GM19099 (cell line): ENCODE results near the gene CENPS.

Experiments
- POLR2A ChIP-seq: IDR thresholded peaks from 3 replicates; pipeline ENCODE4 v1.6.1; 2011; ENCODE audit warnings: low read depth; ENCODE audit not compliant: insufficient read length; ENCODE audit errors: extremely low read depth

The CENPS gene

GRCh38 chr1:10438677-10439163, 8.5 kb downstream of the CENPS start:
- no peak for TF ChIP-seq POLR2A

- TF ChIP-seq POLR2A = no peak
Observed at GRCh38 chr1:10440305-10440704, 10.1 kb downstream of the CENPS start.

GRCh38 chr1:10440794-10441193, 10.6 kb downstream of the CENPS start:
- no peak for TF ChIP-seq POLR2A

- TF ChIP-seq POLR2A = no peak
Observed at GRCh38 chr1:10444248-10444647, 14.0 kb downstream of the CENPS start.

- TF ChIP-seq POLR2A = no peak
Observed at GRCh38 chr1:10444795-10445397, 14.7 kb downstream of the CENPS start.

- TF ChIP-seq POLR2A = no peak
Observed at GRCh38 chr1:10446790-10447422, 16.7 kb downstream of the CENPS start.

- no peak for TF ChIP-seq POLR2A
Observed at GRCh38 chr1:10449751-10450150, 19.5 kb downstream of the CENPS start, which contains the start of gene CORT. Gene CORT, plus strand, starts transcription at chr1:10450031. Its CDS starts 193 bp downstream, at chr1:10450224.

GRCh38 chr1:10450156-10450814, 20.1 kb downstream of the CENPS start:
- no peak for TF ChIP-seq POLR2A

GRCh38 chr1:10450836-10451235, 20.6 kb downstream of the CENPS start:
- no peak for TF ChIP-seq POLR2A

GRCh38 chr1:10451287-10451686, 21.1 kb downstream of the CENPS start:
- no peak for TF ChIP-seq POLR2A

- no peak for TF ChIP-seq POLR2A
Observed at GRCh38 chr1:10456048-10456447, 25.8 kb downstream of the CENPS start.

GRCh38 chr1:10456661-10457060, 26.4 kb downstream of the CENPS start:
- TF ChIP-seq POLR2A = no peak

- TF ChIP-seq POLR2A = no peak
Observed at GRCh38 chr1:10457875-10458274, 27.6 kb downstream of the CENPS start.

- TF ChIP-seq POLR2A = no peak
Observed at GRCh38 chr1:10459184-10459583, 29.0 kb downstream of the CENPS start.

GRCh38 chr1:10467078-10467477, 36.8 kb downstream of the CENPS start:
- TF ChIP-seq POLR2A = no peak

GRCh38 chr1:10470043-10470442, 39.8 kb downstream of the CENPS start:
- no peak for TF ChIP-seq POLR2A
